ENCODE measurements around the gene VARS1.

VARS1 gene

GRCh38 chr6:31784098-31784925, 11.2 kb downstream of the VARS1 start:
- H3K4me3 ChIP-seq (ENCODE audit: low read depth, low read length): no peak overlapping the region
- TF ChIP-seq CTCF (conservative IDR thresholded peaks at IDR 0.05; ENCODE audit: low read depth, low read length): no peak
- DNase-seq (ENCODE audit: low read depth): no peak

- no peak for DNase-seq (ENCODE audit: low read depth)
- no peak for TF ChIP-seq CTCF (conservative IDR thresholded peaks at IDR 0.05; ENCODE audit: low read depth, low read length)
- no peak overlapping the region for H3K4me3 ChIP-seq (ENCODE audit: low read depth, low read length)
These were observed 13.3 kb downstream of the VARS1 start for GRCh38 chr6:31782126-31782855.

GRCh38 chr6:31781244-31782125, 14.1 kb downstream of the VARS1 start:
- TF ChIP-seq CTCF (conservative IDR thresholded peaks at IDR 0.05; ENCODE audit: low read depth, low read length): no peak
- DNase-seq (ENCODE audit: low read depth): no peak
- no peak overlapping the region for H3K4me3 ChIP-seq (ENCODE audit: low read depth, low read length)

- no peak for TF ChIP-seq CTCF (conservative IDR thresholded peaks at IDR 0.05; ENCODE audit: low read depth, low read length)
- no peak overlapping the region for H3K4me3 ChIP-seq (ENCODE audit: low read depth, low read length)
- DNase-seq (ENCODE audit: low read depth): no peak
These were observed 14.9 kb downstream of the VARS1 start for GRCh38 chr6:31780507-31781243.

GRCh38 chr6:31779908-31780307, 15.6 kb downstream of the VARS1 start:
- H3K4me3 ChIP-seq (ENCODE audit: low read depth, low read length): no peak overlapping the region
- no peak for DNase-seq (ENCODE audit: low read depth)
- no peak for TF ChIP-seq CTCF (conservative IDR thresholded peaks at IDR 0.05; ENCODE audit: low read depth, low read length)
